GM12891 (cell line): ENCODE measurements around the gene TMEM150A.

Experiments
- PAX5 ChIP-seq: IDR thresholded peaks from 2 replicates; pipeline ENCODE4 v1.6.1; 2011; ENCODE audit warnings: low read length, moderate library complexity, mild to moderate bottlenecking; ENCODE audit not compliant: insufficient read depth, severe bottlenecking
- POLR2A ChIP-seq: IDR thresholded peaks from 2 replicates; pipeline ENCODE4 v1.6.1; 2011; ENCODE audit warnings: low read depth, low read length, control low read depth
- POLR2AphosphoS5 ChIP-seq: IDR thresholded peaks from 2 replicates; pipeline ENCODE4 v1.6.1; 2011; ENCODE audit warnings: low read depth, low read length, control low read depth
- SPI1 ChIP-seq: IDR thresholded peaks from 2 replicates; pipeline ENCODE4 v1.6.1; 2011; ENCODE audit warnings: low read depth, low read length, control low read depth
- TAF1 ChIP-seq: IDR thresholded peaks from 2 replicates; pipeline ENCODE4 v1.6.1; 2011; ENCODE audit warnings: low read depth, low read length, control low read depth

GRCh38 chr2:85583667-85584353, 18.7 kb downstream of the TMEM150A start:
- no peak for TF ChIP-seq POLR2A
- no peak for TF ChIP-seq TAF1
- TF ChIP-seq POLR2AphosphoS5: no peak
- no peak for TF ChIP-seq PAX5
- no peak for TF ChIP-seq SPI1
